HEK293 (cell line): ENCODE measurements around the gene PTGER1.

ENCODE experiments used
- HOXD13 ChIP-seq: sonication (generic); formaldehyde crosslinking; IDR thresholded peaks from 2 replicates; pipeline ENCODE4 v1.8.0; 2022; ENCODE audit warnings: missing genetic modification reagents, borderline replicate concordance
- KLF9 ChIP-seq: fragments of 450-650 bp; formaldehyde crosslinking; IDR thresholded peaks from 2 replicates; pipeline ENCODE4 v1.5.1; 2016; ENCODE audit warnings: missing biosample characterization, missing genetic modification characterization, low read depth
- ZNF112 ChIP-seq: fragments of 450-650 bp; formaldehyde crosslinking; IDR thresholded peaks from 2 replicates; pipeline ENCODE4 v1.5.0; 2017; ENCODE audit warnings: missing biosample characterization, missing genetic modification characterization
- ZNF121 ChIP-seq: fragments of 450-650 bp; formaldehyde crosslinking; IDR thresholded peaks from 2 replicates; pipeline ENCODE4 v1.5.1; 2016; ENCODE audit warnings: missing biosample characterization, missing genetic modification characterization
- ZNF473 ChIP-seq: fragments of 450-650 bp; formaldehyde crosslinking; IDR thresholded peaks from 2 replicates; pipeline ENCODE4 v1.5.1; 2017; ENCODE audit warnings: missing biosample characterization, missing genetic modification characterization
- ZNF664 ChIP-seq: fragments of 450-650 bp; formaldehyde crosslinking; IDR thresholded peaks from 2 replicates; pipeline ENCODE4 v1.5.1; 2016; ENCODE audit warnings: missing biosample characterization, missing genetic modification characterization
- TF ChIP-seq, protein P1 (sequence below): fragments of 450-650 bp; formaldehyde crosslinking; IDR thresholded peaks from 2 replicates; pipeline ENCODE4 v1.5.1; 2016; ENCODE audit warnings: missing biosample characterization, missing genetic modification characterization
- TF ChIP-seq, protein P2 (sequence below): fragments of 450-650 bp; formaldehyde crosslinking; IDR thresholded peaks from 2 replicates; pipeline ENCODE4 v1.5.1; 2016; ENCODE audit warnings: missing biosample characterization, missing genetic modification characterization
- TF ChIP-seq, protein P3 (sequence below): fragments of 450-650 bp; formaldehyde crosslinking; IDR thresholded peaks from 2 replicates; pipeline ENCODE4 v1.5.1; 2016; ENCODE audit warnings: missing biosample characterization, missing genetic modification characterization

DNA sequence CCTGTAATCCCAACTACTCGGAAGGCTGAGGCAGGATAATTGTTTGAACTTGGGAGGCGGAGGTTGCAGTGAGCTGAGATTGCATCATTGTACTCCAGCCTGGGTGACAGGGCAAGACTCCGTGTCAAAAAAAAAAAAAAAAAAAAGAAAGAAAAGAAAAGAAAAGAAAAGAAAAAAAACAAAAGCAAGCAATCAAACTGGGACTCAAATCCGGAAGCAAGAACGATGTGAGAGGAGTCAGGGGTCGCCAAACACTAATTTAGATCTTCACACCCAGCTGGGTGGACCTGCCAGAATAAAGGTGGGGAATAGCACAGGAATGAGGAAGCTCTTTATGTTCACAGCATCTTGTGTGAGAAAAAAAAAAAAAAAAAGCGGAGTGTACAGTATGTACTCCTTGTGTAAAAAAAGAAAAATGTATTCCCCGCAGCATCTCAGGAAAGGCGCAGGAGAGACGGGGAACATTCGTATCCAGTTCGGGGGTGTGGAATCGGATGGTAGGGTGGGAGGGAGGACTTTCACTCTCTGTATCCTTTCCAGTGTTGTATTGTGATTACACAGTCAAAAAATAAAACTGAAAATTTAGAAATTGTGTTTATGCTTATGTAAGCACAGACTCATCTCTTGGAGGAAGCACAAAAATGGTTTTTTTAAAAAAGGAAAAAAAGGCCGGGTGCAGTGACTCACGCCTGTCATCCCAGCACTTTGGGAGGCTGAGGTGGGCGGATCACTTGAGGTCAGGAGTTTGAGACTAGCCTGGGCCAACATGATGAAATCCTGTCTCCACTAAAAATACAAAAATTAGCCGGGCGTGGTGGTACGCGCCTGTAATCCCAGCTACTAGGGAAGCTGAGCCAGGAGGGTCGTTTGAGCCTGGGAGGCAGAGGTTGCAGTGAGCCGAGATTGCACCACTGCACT lies 35.4 kb upstream of the PTGER1 start:
- TF ChIP-seq, protein P1, sequence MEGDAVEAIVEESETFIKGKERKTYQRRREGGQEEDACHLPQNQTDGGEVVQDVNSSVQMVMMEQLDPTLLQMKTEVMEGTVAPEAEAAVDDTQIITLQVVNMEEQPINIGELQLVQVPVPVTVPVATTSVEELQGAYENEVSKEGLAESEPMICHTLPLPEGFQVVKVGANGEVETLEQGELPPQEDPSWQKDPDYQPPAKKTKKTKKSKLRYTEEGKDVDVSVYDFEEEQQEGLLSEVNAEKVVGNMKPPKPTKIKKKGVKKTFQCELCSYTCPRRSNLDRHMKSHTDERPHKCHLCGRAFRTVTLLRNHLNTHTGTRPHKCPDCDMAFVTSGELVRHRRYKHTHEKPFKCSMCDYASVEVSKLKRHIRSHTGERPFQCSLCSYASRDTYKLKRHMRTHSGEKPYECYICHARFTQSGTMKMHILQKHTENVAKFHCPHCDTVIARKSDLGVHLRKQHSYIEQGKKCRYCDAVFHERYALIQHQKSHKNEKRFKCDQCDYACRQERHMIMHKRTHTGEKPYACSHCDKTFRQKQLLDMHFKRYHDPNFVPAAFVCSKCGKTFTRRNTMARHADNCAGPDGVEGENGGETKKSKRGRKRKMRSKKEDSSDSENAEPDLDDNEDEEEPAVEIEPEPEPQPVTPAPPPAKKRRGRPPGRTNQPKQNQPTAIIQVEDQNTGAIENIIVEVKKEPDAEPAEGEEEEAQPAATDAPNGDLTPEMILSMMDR (tag by site-specific recombination), result no peak
- TF ChIP-seq, protein P2, sequence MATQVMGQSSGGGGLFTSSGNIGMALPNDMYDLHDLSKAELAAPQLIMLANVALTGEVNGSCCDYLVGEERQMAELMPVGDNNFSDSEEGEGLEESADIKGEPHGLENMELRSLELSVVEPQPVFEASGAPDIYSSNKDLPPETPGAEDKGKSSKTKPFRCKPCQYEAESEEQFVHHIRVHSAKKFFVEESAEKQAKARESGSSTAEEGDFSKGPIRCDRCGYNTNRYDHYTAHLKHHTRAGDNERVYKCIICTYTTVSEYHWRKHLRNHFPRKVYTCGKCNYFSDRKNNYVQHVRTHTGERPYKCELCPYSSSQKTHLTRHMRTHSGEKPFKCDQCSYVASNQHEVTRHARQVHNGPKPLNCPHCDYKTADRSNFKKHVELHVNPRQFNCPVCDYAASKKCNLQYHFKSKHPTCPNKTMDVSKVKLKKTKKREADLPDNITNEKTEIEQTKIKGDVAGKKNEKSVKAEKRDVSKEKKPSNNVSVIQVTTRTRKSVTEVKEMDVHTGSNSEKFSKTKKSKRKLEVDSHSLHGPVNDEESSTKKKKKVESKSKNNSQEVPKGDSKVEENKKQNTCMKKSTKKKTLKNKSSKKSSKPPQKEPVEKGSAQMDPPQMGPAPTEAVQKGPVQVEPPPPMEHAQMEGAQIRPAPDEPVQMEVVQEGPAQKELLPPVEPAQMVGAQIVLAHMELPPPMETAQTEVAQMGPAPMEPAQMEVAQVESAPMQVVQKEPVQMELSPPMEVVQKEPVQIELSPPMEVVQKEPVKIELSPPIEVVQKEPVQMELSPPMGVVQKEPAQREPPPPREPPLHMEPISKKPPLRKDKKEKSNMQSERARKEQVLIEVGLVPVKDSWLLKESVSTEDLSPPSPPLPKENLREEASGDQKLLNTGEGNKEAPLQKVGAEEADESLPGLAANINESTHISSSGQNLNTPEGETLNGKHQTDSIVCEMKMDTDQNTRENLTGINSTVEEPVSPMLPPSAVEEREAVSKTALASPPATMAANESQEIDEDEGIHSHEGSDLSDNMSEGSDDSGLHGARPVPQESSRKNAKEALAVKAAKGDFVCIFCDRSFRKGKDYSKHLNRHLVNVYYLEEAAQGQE (tag by site-specific recombination), result no peak
- TF ChIP-seq KLF9 (tag by site-specific recombination) (no peak), HOXD13 (CRISPR knock-in tag) (no peak), ZNF112 (tag by site-specific recombination) (no peak), ZNF121 (tag by site-specific recombination) (no peak), ZNF664 (tag by site-specific recombination) (no peak), ZNF473 (tag by site-specific recombination) (no peak)
- TF ChIP-seq, protein P3, sequence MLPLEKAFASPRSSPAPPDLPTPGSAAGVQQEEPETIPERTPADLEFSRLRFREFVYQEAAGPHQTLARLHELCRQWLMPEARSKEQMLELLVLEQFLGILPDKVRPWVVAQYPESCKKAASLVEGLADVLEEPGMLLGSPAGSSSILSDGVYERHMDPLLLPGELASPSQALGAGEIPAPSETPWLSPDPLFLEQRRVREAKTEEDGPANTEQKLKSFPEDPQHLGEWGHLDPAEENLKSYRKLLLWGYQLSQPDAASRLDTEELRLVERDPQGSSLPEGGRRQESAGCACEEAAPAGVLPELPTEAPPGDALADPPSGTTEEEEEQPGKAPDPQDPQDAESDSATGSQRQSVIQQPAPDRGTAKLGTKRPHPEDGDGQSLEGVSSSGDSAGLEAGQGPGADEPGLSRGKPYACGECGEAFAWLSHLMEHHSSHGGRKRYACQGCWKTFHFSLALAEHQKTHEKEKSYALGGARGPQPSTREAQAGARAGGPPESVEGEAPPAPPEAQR (tag by site-specific recombination), result no peak
